ENCODE results near the gene RADIL.

DNA sequence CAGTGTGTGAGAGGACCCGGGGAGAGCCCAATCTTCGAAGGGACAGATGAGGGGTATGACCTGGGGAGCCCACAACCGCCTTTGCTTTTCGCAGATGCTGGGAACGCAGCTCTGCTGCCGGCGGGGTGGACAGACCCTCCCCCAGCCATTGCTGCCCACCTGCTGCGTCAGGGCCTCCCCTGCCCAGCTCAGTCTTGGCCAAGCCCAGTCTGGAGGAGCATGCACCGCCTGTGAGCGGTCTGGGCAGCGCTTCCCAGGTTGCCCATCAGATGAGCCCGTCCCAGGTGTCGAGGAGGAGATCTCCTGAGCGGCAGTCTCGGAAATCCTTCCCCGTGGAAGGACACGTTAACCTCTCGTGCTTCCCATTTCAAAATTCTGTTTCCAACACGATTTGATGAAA is 125.4 kb downstream of the RADIL start:
- TF ChIP-seq, protein P1, sequence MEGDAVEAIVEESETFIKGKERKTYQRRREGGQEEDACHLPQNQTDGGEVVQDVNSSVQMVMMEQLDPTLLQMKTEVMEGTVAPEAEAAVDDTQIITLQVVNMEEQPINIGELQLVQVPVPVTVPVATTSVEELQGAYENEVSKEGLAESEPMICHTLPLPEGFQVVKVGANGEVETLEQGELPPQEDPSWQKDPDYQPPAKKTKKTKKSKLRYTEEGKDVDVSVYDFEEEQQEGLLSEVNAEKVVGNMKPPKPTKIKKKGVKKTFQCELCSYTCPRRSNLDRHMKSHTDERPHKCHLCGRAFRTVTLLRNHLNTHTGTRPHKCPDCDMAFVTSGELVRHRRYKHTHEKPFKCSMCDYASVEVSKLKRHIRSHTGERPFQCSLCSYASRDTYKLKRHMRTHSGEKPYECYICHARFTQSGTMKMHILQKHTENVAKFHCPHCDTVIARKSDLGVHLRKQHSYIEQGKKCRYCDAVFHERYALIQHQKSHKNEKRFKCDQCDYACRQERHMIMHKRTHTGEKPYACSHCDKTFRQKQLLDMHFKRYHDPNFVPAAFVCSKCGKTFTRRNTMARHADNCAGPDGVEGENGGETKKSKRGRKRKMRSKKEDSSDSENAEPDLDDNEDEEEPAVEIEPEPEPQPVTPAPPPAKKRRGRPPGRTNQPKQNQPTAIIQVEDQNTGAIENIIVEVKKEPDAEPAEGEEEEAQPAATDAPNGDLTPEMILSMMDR (IDR thresholded peaks at IDR 0.05; ENCODE audit: insufficient read depth, low read length): no peak
- TF ChIP-seq, protein P2, sequence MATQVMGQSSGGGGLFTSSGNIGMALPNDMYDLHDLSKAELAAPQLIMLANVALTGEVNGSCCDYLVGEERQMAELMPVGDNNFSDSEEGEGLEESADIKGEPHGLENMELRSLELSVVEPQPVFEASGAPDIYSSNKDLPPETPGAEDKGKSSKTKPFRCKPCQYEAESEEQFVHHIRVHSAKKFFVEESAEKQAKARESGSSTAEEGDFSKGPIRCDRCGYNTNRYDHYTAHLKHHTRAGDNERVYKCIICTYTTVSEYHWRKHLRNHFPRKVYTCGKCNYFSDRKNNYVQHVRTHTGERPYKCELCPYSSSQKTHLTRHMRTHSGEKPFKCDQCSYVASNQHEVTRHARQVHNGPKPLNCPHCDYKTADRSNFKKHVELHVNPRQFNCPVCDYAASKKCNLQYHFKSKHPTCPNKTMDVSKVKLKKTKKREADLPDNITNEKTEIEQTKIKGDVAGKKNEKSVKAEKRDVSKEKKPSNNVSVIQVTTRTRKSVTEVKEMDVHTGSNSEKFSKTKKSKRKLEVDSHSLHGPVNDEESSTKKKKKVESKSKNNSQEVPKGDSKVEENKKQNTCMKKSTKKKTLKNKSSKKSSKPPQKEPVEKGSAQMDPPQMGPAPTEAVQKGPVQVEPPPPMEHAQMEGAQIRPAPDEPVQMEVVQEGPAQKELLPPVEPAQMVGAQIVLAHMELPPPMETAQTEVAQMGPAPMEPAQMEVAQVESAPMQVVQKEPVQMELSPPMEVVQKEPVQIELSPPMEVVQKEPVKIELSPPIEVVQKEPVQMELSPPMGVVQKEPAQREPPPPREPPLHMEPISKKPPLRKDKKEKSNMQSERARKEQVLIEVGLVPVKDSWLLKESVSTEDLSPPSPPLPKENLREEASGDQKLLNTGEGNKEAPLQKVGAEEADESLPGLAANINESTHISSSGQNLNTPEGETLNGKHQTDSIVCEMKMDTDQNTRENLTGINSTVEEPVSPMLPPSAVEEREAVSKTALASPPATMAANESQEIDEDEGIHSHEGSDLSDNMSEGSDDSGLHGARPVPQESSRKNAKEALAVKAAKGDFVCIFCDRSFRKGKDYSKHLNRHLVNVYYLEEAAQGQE (IDR thresholded peaks at IDR 0.05; ENCODE audit: insufficient replicate concordance, low read depth): no peak
